Prostate gland (tissue), 2 donors: ENCODE results near the gene PLEKHF1. TPM values are rescaled to one million over a fixed set of nuclear protein-coding genes. Genes with fewer than 3 reads are reported as not detected.

Source experiments
- DNase-seq: peaks from one replicate; pipeline ENCODE4 v3.0.0-alpha.2; 2019; ENCODE audit warnings: low spot score
- H3K27ac ChIP-seq, 2 donors: fragments of 200-600 bp; sonication (generic); 2 replicates each; pipeline ENCODE4 v1.5.1; 2017 to 2019
- H3K27me3 ChIP-seq: fragments of 200-600 bp; sonication (generic); replicated peaks from 2 replicates; pipeline ENCODE4 v1.5.1; 2019; ENCODE audit not compliant: insufficient read depth
- H3K36me3 ChIP-seq, 2 donors: fragments of 200-600 bp; sonication (generic); 1 replicate in 1 of 2; 2 replicates in 1 of 2; pipeline versions ENCODE4 v1.5.1 to v1.8.1; 2017 to 2019
- H3K4me1 ChIP-seq: fragments of 200-600 bp; sonication (generic); replicated peaks from 2 replicates; pipeline ENCODE4 v1.5.1; 2019
- H3K4me3 ChIP-seq, 2 donors: fragments of 200-600 bp; sonication (generic); 2 replicates each; pipeline ENCODE4 v1.5.1; 2017 to 2019
- H3K9me3 ChIP-seq: fragments of 200-600 bp; sonication (generic); 2 replicates; pipeline ENCODE4 v1.5.1; 2017
- POLR2A ChIP-seq: fragments of 450-650 bp; IDR thresholded peaks from one replicate; pipeline ENCODE4 v1.6.1; 2016; ENCODE audit warnings: antibody characterized with exemption, mild to moderate bottlenecking
- POLR2AphosphoS5 ChIP-seq: sonication (generic); formaldehyde crosslinking; IDR thresholded peaks from one replicate; pipeline ENCODE4 v1.6.1; 2017; ENCODE audit warnings: antibody characterized with exemption
- WGBS: methylation state at CpG from one replicate; pipeline ENCODE4 v1.1.5; 2018; 5-methylcytosine and 5-hydroxymethylcytosine counted together
- intact Hi-C: fragments of 100-400 bp; cut with DNase I; formaldehyde crosslinking; loops from one replicate; pipeline ENCODE4 v1.14.2; 2022
- total RNA-seq, 2 donors: library from RNA; depleted of rRNA; stranded (reverse); fragments of >200 nt; gene quantifications; one replicate each; pipeline ENCODE4 v1.1.0, GENCODE V29; 2016
- TF ChIP-seq, protein P1 (sequence below), 4 experiments: fragments of 200-600 bp in 2 of 4; fragments of 450-650 bp in 2 of 4; sonication (generic) in 2 of 4; IDR thresholded peaks; 1 replicate in 3 of 4; 2 replicates in 1 of 4; pipeline ENCODE4 v1.5.1; 2016 to 2019; ENCODE audit warnings: antibody characterized with exemption in 4 of 4, mild to moderate bottlenecking in 2 of 4, moderate library complexity in 2 of 4

Gene PLEKHF1
- total RNA-seq, 2 donors from 2014 or later: 64.3 to 64.4 TPM

GRCh38 chr19:29683009-29683408 is 17.7 kb downstream of the PLEKHF1 start:
- Histone ChIP-seq H3K27ac (no peak overlapping the region), H3K36me3 (no peaks in the 10 kb centered on the region), H3K9me3 (no peaks in the 10 kb centered on the region), H3K27me3 (no peaks in the 10 kb centered on the region), H3K4me1 (peaks cover 9% of the 10 kb centered on the region), H3K4me3 (no peak overlapping the region)
- no peak for DNase-seq
- 88% methylated on average over 10 of the region's 10 CpGs for WGBS
- TF ChIP-seq POLR2AphosphoS5: no peak
- TF ChIP-seq, protein P1, sequence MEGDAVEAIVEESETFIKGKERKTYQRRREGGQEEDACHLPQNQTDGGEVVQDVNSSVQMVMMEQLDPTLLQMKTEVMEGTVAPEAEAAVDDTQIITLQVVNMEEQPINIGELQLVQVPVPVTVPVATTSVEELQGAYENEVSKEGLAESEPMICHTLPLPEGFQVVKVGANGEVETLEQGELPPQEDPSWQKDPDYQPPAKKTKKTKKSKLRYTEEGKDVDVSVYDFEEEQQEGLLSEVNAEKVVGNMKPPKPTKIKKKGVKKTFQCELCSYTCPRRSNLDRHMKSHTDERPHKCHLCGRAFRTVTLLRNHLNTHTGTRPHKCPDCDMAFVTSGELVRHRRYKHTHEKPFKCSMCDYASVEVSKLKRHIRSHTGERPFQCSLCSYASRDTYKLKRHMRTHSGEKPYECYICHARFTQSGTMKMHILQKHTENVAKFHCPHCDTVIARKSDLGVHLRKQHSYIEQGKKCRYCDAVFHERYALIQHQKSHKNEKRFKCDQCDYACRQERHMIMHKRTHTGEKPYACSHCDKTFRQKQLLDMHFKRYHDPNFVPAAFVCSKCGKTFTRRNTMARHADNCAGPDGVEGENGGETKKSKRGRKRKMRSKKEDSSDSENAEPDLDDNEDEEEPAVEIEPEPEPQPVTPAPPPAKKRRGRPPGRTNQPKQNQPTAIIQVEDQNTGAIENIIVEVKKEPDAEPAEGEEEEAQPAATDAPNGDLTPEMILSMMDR (IDR thresholded peaks at IDR 0.05): no peak
- no peak for TF ChIP-seq POLR2A
- intact Hi-C loops: no loop called here

DNA sequence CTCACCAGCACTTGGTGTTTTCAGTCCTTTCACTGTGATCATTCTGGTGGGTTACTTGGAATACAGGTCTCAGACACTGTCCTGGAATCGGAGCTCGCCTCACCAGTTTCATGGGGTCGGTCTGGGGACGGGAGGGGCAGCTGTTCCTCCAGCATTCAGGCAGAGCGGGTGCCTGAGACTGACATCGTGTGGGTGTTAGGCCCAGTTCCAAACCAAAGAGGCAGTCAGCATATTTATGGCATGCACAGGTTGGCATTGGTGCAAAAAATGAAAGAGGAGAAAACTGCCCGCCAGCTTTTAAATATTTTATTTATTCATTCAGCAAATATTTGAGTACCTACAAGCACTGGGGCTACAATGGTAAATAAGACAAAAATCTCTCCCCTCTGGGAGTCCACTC is 20.1 kb downstream of the PLEKHF1 start:
- peak overlapping the region; percentile 30 to 36 for H3K27ac ChIP-seq
- 16% methylated on average over 7 of the region's 7 CpGs for WGBS
- peak; percentile 67 for DNase-seq
- H3K4me1 ChIP-seq: peaks cover 7% of the 10 kb centered on the region
- no peaks in the 10 kb centered on the region for H3K36me3 ChIP-seq
- H3K27me3 ChIP-seq: no peaks in the 10 kb centered on the region
- H3K9me3 ChIP-seq: no peaks in the 10 kb centered on the region
- TF ChIP-seq, protein P1 (IDR thresholded peaks at IDR 0.05): no peak
- TF ChIP-seq POLR2A: no peak
- peak; percentile 58 for TF ChIP-seq POLR2AphosphoS5
- intact Hi-C loops: no loop called here
- H3K4me3 ChIP-seq: no peak overlapping the region

DNA sequence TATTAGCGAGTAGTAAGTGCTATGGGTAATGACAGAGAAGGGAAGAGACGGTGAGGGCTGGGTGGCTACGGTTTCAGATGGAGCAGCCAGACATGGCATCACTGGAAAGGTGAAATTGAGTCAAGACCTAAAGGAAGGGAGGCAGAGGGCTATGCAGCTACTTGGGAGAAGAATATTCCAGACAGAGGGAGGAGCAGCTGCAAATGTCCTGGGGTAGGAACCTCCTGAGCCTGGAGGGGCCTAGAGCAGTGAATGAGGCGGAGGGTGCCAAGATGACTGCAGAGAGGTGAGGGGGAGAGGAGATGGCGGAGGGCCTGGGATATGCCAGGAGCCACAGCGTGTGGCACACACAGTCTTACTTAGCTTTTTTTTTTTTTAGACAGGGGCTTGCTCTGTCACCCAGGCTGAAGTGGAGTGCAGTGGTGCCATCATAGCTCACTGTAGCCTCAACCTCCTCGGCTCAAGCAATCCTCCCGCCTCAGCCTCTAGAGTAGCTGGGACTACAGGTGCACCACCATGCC is 21.1 kb downstream of the PLEKHF1 start:
- Histone ChIP-seq H3K4me3 (no peak overlapping the region), H3K4me1 (peaks cover 7% of the 10 kb centered on the region), H3K36me3 (no peaks in the 10 kb centered on the region), H3K27me3 (no peaks in the 10 kb centered on the region), H3K9me3 (no peaks in the 10 kb centered on the region), H3K27ac (no peak overlapping the region)
- intact Hi-C loops: no loop called here
- no peak for DNase-seq
- WGBS: 97% methylated on average over 8 of the region's 8 CpGs
- TF ChIP-seq POLR2A (no peak), POLR2AphosphoS5 (no peak)
- TF ChIP-seq, protein P1 (IDR thresholded peaks at IDR 0.05): no peak

DNA sequence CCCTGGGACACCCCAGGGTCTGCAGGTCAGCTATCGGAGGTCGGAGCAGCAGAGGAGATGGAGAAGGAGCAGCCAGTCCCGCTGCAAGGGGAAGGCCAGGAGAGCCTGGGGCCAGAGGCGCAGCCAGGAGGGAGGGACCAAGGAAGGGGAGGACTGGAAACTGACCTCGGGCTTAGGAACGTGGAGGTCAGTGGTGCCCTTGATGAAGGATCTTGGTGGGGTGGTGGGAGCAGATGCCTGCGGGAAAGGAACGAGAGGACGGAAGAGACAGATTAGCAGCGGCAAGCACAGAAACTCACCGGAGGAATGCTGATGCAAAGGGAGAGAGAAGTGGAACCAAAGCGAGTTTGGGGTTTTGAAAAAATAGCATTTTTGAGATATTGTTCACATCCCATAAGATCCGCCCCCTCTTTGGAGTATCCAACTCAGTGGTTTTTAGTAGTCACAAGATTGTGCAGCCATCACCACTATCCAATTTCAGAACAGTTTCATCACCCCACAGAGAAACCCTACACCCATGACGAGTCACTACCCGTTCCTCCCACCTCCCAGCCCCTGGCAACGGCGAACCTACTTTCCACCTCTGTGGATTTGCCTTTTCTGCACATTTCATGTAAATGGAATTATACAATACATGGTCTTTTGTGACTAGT is 22.1 kb downstream of the PLEKHF1 start:
- Histone ChIP-seq H3K36me3 (no peaks in the 10 kb centered on the region), H3K4me3 (no peak overlapping the region), H3K27me3 (no peaks in the 10 kb centered on the region), H3K27ac (peak overlapping the region; percentile 38 to 51), H3K4me1 (peaks cover 7% of the 10 kb centered on the region), H3K9me3 (no peaks in the 10 kb centered on the region)
- WGBS: 71% methylated on average over 17 of the region's 17 CpGs
- intact Hi-C loops: no loop called here
- TF ChIP-seq POLR2AphosphoS5 (no peak), POLR2A (no peak)
- TF ChIP-seq, protein P1 (IDR thresholded peaks at IDR 0.05): no peak
- no peak for DNase-seq
